Endothelial cell of umbilical vein (primary cell): ENCODE results near the gene SMAD5. TPM values are rescaled to one million over a fixed set of nuclear protein-coding genes. Genes with fewer than 3 reads are reported as not detected.

ENCODE experiments used
- BruUV-seq: library from RNA; stranded (reverse); fragments of 400-500 nt; replicated peaks from 2 replicates; lab custom pipeline; 2021; lab: Mats Ljungman, UMichigan
- CTCF ChIA-PET: fragments of 300-600, 350-600 bp; sonication (Branson Sonifier 250); formaldehyde crosslinking; loops from one replicate; lab custom pipeline; 2021; ENCODE audit warnings: antibody characterized with exemption, inconsistent platforms; lab: Charles Lee
- POLR2A ChIA-PET: fragments of 300-600, 350-600 bp; sonication (Branson Sonifier 250); formaldehyde crosslinking; loops from one replicate; lab custom pipeline; 2021; ENCODE audit warnings: antibody characterized with exemption, inconsistent platforms; lab: Charles Lee
- DNase-seq: peaks from one replicate; pipeline ENCODE4 v3.0.0-alpha.2; 2011; ENCODE audit warnings: low read depth, low spot score
- FAIRE-seq: peaks from 2 replicates; lab custom pipeline; 2011; peaks lifted over from hg19 to GRCh38; lab: Jason Lieb, UNC
- H2AFZ ChIP-seq: 2 replicates; pipeline ENCODE4 v1.6.0; 2012; ENCODE audit warnings: low read depth, low read length, control low read depth, inconsistent platforms
- H3K27ac ChIP-seq: 2 replicates; pipeline ENCODE4 v1.5.1; 2011; ENCODE audit warnings: low read depth, mild to moderate bottlenecking, control low read depth, low read length, moderate library complexity; ENCODE audit not compliant: insufficient read depth
- H3K27me3 ChIP-seq, 2 experiments: 2 replicates each; pipeline versions ENCODE4 v1.6.0 to v1.6.1; 2011; ENCODE audit warnings: low read length in 2 of 2, mixed read lengths in 1 of 2; ENCODE audit not compliant: control insufficient read depth in 2 of 2, insufficient read depth in 2 of 2
- H3K36me3 ChIP-seq, 2 experiments: 2 replicates in 1 of 2; 3 replicates in 1 of 2; pipeline ENCODE4 v1.5.1; 2011; ENCODE audit warnings: low read length in 2 of 2, mild to moderate bottlenecking in 1 of 2, moderate library complexity in 1 of 2; ENCODE audit not compliant: control insufficient read depth in 2 of 2, insufficient read depth in 2 of 2; ENCODE audit errors: extremely low read depth in 1 of 2
- H3K4me1 ChIP-seq: 3 replicates; pipeline ENCODE4 v1.5.1; 2011; ENCODE audit warnings: mild to moderate bottlenecking, low read length; ENCODE audit not compliant: control insufficient read depth, insufficient read depth; ENCODE audit errors: extremely low read depth
- H3K4me2 ChIP-seq: 2 replicates; pipeline ENCODE4 v1.6.1; 2011; ENCODE audit warnings: low read length, control low read depth, mixed read lengths; ENCODE audit not compliant: insufficient read depth
- H3K4me3 ChIP-seq, 3 experiments: fragments of 200-600 bp in 1 of 3; sonication (generic), shearing (Covaris generic) in 1 of 3; replicated peaks in 1 of 3; 2 replicates each; pipeline ENCODE4 v1.5.1; 2011 to 2016; ENCODE audit warnings: control low read depth in 3 of 3, low read length in 3 of 3, mild to moderate bottlenecking in 2 of 3, inconsistent platforms in 1 of 3, low read depth in 1 of 3, moderate library complexity in 1 of 3; ENCODE audit not compliant: insufficient read depth in 1 of 3
- H3K79me2 ChIP-seq: 2 replicates; pipeline ENCODE4 v1.6.0; 2012; ENCODE audit warnings: low read length, inconsistent platforms; ENCODE audit not compliant: control insufficient read depth, insufficient read depth
- H3K9ac ChIP-seq: replicated peaks from 2 replicates; pipeline ENCODE3; 2011; ENCODE audit warnings: low read length, control low read depth; ENCODE audit not compliant: insufficient read depth; ENCODE audit errors: extremely low read depth
- H3K9me1 ChIP-seq: replicated peaks from 3 replicates; pipeline ENCODE4 v1.6.0; 2011; ENCODE audit warnings: mild to moderate bottlenecking, low read length; ENCODE audit not compliant: control insufficient read depth, insufficient read depth; ENCODE audit errors: extremely low read depth
- H3K9me3 ChIP-seq: replicated peaks from 2 replicates; pipeline ENCODE4 v1.5.1; 2012; ENCODE audit warnings: low read length, inconsistent platforms; ENCODE audit not compliant: control insufficient read depth, insufficient read depth
- H4K20me1 ChIP-seq: replicated peaks from 2 replicates; pipeline ENCODE3; 2011; ENCODE audit warnings: mild to moderate bottlenecking, low read length; ENCODE audit not compliant: control insufficient read depth, insufficient read depth; ENCODE audit errors: extremely low read depth
- CTCF ChIP-seq, 2 donors: IDR thresholded peaks; 1 replicate in 1 of 2; 2 replicates in 1 of 2; pipeline ENCODE4 v1.5.1; 2011; ENCODE audit warnings: low read length in 2 of 2, mild to moderate bottlenecking in 2 of 2, moderate library complexity in 2 of 2, control low read depth in 1 of 2, inconsistent platforms in 1 of 2, low read depth in 1 of 2; ENCODE audit not compliant: insufficient read depth in 1 of 2; ENCODE audit errors: extremely low read depth in 1 of 2
- EZH2 ChIP-seq: IDR thresholded peaks from 2 replicates; pipeline ENCODE4 v1.6.1; 2012; ENCODE audit warnings: borderline replicate concordance, low read depth, mild to moderate bottlenecking, moderate library complexity, low read length, inconsistent platforms; ENCODE audit not compliant: severe bottlenecking
- FOS ChIP-seq: IDR thresholded peaks from 2 replicates; pipeline ENCODE4 v1.6.1; 2011; ENCODE audit warnings: mild to moderate bottlenecking, low read length, moderate library complexity, borderline replicate concordance; ENCODE audit not compliant: insufficient read depth
- GATA2 ChIP-seq: IDR thresholded peaks from 2 replicates; pipeline ENCODE4 v1.7.0; 2011; ENCODE audit warnings: low read depth, mild to moderate bottlenecking, moderate library complexity, mixed read lengths, low read length; ENCODE audit not compliant: insufficient read length, insufficient read depth
- JUN ChIP-seq: IDR thresholded peaks from 2 replicates; pipeline ENCODE4 v1.6.1; 2011; ENCODE audit warnings: borderline replicate concordance, low read depth; ENCODE audit not compliant: insufficient read length, insufficient read depth
- MAX ChIP-seq: IDR thresholded peaks from 2 replicates; pipeline ENCODE4 v1.6.1; 2011; ENCODE audit not compliant: insufficient read depth, insufficient read length
- MYC ChIP-seq: IDR thresholded peaks from one replicate; pipeline ENCODE4 v1.6.1; 2011; ENCODE audit warnings: mild to moderate bottlenecking, low read depth, low read length
- POLR2A ChIP-seq: IDR thresholded peaks from 2 replicates; pipeline ENCODE4 v1.6.1; 2012; ENCODE audit warnings: low read depth, mild to moderate bottlenecking, control low read depth, low read length
- POLR2AphosphoS5 ChIP-seq: IDR thresholded peaks from 2 replicates; pipeline ENCODE4 v1.6.1; 2012; ENCODE audit warnings: low read depth, mild to moderate bottlenecking, control low read depth, low read length, moderate library complexity; ENCODE audit not compliant: insufficient read depth
- dilution Hi-C: fragments of 300-500 bp; cut with MboI; formaldehyde crosslinking; loops from one replicate; pipeline ENCODE4 v1.15.0; 2019; ENCODE audit warnings: low sequenced_read_pairs; ENCODE audit not compliant: extremely low pct_ligation_motif_present
- intact Hi-C: fragments of 100-400 bp; cut with micrococcal nuclease; formaldehyde crosslinking; loops from one replicate; pipeline ENCODE4 v1.10.0; 2022
- polyA plus RNA-seq, 4 experiments: library from polyadenylated mRNA; depleted of rRNA in 3 of 4; stranded (reverse) in 3 of 4; unstranded in 1 of 4; fragments of >200 nt; gene quantifications; 2 replicates each; pipeline versions ENCODE4 v1.2.1 to v1.2.3, GENCODE V29; 2011 to 2012; ENCODE audit warnings: missing spikeins in 1 of 4
- total RNA-seq: library from RNA; stranded (reverse); gene quantifications from 2 replicates; pipeline ENCODE4 v1.2.3, GENCODE V29; 2021

Gene SMAD5
- total and polyA plus RNA-seq, 2 donors (not counting 3 experiments of a cell fraction or from before 2014, with no cell fraction given), result 26.0 to 66.0 TPM

GRCh38 chr5:136141561-136141960 lies 8.9 kb downstream of the SMAD5 start:
- BruUV-seq, result no TSS peak
- CTCF ChIA-PET, result no interaction called here
- intact Hi-C loops, result loop anchor here (1.0 kb wide), 1 partner anchor 8 kb away; no protein-coding TSS in a partner anchor
- no peak overlapping the region for H2AFZ ChIP-seq
- no peak for FAIRE-seq
- peaks cover 40% of the 10 kb centered on the region for H4K20me1 ChIP-seq
- H3K9me1 ChIP-seq, result peaks cover 11% of the 10 kb centered on the region
- H3K4me2 ChIP-seq, result no peak overlapping the region
- no peak for DNase-seq
- no peaks in the 10 kb centered on the region for H3K36me3 ChIP-seq
- dilution Hi-C loops, result no loop called here
- TF ChIP-seq CTCF (IDR thresholded peaks at IDR 0.05; ENCODE audit: extremely low read depth in 1 of 2, insufficient read depth in 1 of 2, low read depth in 1 of 2, low read length in 2 of 2), result no peak
- no peak for TF ChIP-seq MAX
- TF ChIP-seq POLR2A, result no peak
- no peak for TF ChIP-seq POLR2AphosphoS5
- peaks cover 100% of the 10 kb centered on the region for H3K79me2 ChIP-seq
- H3K27me3 ChIP-seq, result no peaks in the 10 kb centered on the region
- POLR2A ChIA-PET, result no interaction called here
- H3K9me3 ChIP-seq, result no peaks in the 10 kb centered on the region
- no peak overlapping the region for H3K4me3 ChIP-seq
- no peak overlapping the region for H3K27ac ChIP-seq
- no peak overlapping the region for H3K9ac ChIP-seq
- H3K4me1 ChIP-seq, result no peaks in the 10 kb centered on the region

GRCh38 chr5:136143312-136143711 lies 10.7 kb downstream of the SMAD5 start:
- Histone ChIP-seq H3K4me2 (no peak overlapping the region), H3K27ac (no peak overlapping the region), H3K4me3 (no peak overlapping the region), H3K27me3 (no peaks in the 10 kb centered on the region), H3K9ac (no peak overlapping the region), H3K4me1 (no peaks in the 10 kb centered on the region), H3K36me3 (no peaks in the 10 kb centered on the region), H2AFZ (no peak overlapping the region), H4K20me1 (peaks cover 36% of the 10 kb centered on the region), H3K9me3 (no peaks in the 10 kb centered on the region), H3K79me2 (peaks cover 100% of the 10 kb centered on the region), H3K9me1 (peaks cover 6% of the 10 kb centered on the region)
- BruUV-seq, result no TSS peak
- ChIA-PET CTCF (no interaction called here), POLR2A (interaction anchor here (0.7 kb wide), 1 partner anchor 25 kb away, joined by 7 read pairs; no protein-coding TSS in a partner anchor)
- dilution Hi-C loops, result no loop called here
- DNase-seq (no peak), FAIRE-seq (no peak)
- intact Hi-C loops, result loop anchor here (2.0 kb wide), 1 partner anchor 15 kb away; no protein-coding TSS in a partner anchor
- no peak for TF ChIP-seq MYC
- no peak for TF ChIP-seq MAX
- TF ChIP-seq POLR2A, result no peak
- no peak for TF ChIP-seq CTCF (IDR thresholded peaks at IDR 0.05; ENCODE audit: extremely low read depth in 1 of 2, insufficient read depth in 1 of 2, low read depth in 1 of 2, low read length in 2 of 2)
- TF ChIP-seq EZH2, result no peak
- no peak for TF ChIP-seq GATA2
- TF ChIP-seq JUN, result no peak
- TF ChIP-seq FOS, result no peak
- TF ChIP-seq POLR2AphosphoS5, result no peak
